ENCODE measurements around the gene MGAT5B.

MGAT5B gene

GRCh38 chr17:76903631-76904030 is 35.4 kb downstream of the MGAT5B start:
- H3K4me3 ChIP-seq = no peak overlapping the region
- DNase-seq (ENCODE audit: low spot score) = no peak
- TF ChIP-seq CTCF (IDR thresholded peaks at IDR 0.05) = no peak
- H3K27ac ChIP-seq = no peak overlapping the region

GRCh38 chr17:76904116-76904515 is 35.9 kb downstream of the MGAT5B start:
- TF ChIP-seq CTCF (IDR thresholded peaks at IDR 0.05) = no peak
- no peak for DNase-seq (ENCODE audit: low spot score)
- Histone ChIP-seq H3K4me3 (no peak overlapping the region), H3K27ac (no peak overlapping the region)

- no peak overlapping the region for H3K4me3 ChIP-seq
- no peak for DNase-seq (ENCODE audit: low spot score)
- no peak for TF ChIP-seq CTCF (IDR thresholded peaks at IDR 0.05)
- H3K27ac ChIP-seq = no peak overlapping the region
Observed at GRCh38 chr17:76905036-76905435, 36.8 kb downstream of the MGAT5B start.

GRCh38 chr17:76905836-76906235 is 37.6 kb downstream of the MGAT5B start:
- Histone ChIP-seq H3K4me3 (no peak overlapping the region), H3K27ac (no peak overlapping the region)
- no peak for TF ChIP-seq CTCF (IDR thresholded peaks at IDR 0.05)
- no peak for DNase-seq (ENCODE audit: low spot score)

- no peak for TF ChIP-seq CTCF (IDR thresholded peaks at IDR 0.05)
- no peak for DNase-seq (ENCODE audit: low spot score)
- H3K4me3 ChIP-seq = no peak overlapping the region
- H3K27ac ChIP-seq = no peak overlapping the region
Observed at GRCh38 chr17:76906463-76906862, 38.3 kb downstream of the MGAT5B start.

GRCh38 chr17:76907352-76907751 is 39.1 kb downstream of the MGAT5B start:
- DNase-seq (ENCODE audit: low spot score) = no peak
- H3K27ac ChIP-seq = no peak overlapping the region
- H3K4me3 ChIP-seq = no peak overlapping the region
- no peak for TF ChIP-seq CTCF (IDR thresholded peaks at IDR 0.05)

- no peak overlapping the region for H3K27ac ChIP-seq
- no peak for TF ChIP-seq CTCF (IDR thresholded peaks at IDR 0.05)
- H3K4me3 ChIP-seq = no peak overlapping the region
- DNase-seq (ENCODE audit: low spot score) = no peak
Observed at GRCh38 chr17:76909971-76910760, 42.0 kb downstream of the MGAT5B start.
